Measurements from ENCODE around the gene CSRP1. TPM values are rescaled to one million over a fixed set of nuclear protein-coding genes. Genes with fewer than 3 reads are reported as not detected.

CSRP1 gene
- 205 and 252 TPM in 2 replicates for total RNA-seq

DNA sequence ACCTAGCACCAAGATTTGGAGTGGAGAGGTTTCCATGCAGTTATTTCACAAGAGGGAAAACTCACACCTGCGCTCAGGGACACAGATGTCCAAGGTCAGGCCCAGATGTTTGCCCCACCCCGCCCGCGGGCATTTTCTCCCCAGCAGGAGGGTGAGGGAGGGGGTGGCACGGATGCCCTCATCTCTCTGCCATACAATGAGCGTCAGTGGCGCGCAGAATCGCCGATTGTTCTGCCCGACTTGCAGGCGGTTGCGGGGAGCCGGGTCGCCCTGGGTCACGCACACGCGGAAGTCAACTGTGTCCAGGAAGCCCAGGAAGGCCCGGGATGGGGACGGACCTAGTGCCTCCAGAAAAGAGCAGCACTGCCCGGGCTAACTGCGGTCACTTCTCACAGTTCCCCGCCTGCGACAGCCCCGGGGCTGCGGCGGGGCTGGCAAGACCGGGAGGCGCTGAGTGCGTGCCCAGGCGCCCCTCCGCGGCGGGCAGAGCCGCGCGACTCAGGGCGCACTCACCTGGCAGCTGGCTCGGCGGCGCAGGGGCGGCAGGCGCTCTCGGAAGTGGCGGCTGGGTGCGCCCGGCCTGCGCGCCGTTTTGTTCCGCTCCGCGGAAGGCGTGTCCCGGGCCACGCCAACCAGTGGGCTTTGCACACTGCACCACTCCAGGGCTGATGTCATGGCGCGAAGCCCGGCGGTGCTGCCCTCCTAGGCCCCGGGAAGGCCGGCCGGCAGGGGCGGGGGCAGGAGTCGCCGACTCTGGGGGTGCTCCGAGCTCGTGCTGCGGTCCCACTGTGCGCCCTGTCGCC, at the start of gene CSRP1:
Gene CSRP1, minus strand, starts transcription at position 567 of the 803 bp plus-strand sequence. CDS start 10,820 bp downstream, outside the sequence.

DNA sequence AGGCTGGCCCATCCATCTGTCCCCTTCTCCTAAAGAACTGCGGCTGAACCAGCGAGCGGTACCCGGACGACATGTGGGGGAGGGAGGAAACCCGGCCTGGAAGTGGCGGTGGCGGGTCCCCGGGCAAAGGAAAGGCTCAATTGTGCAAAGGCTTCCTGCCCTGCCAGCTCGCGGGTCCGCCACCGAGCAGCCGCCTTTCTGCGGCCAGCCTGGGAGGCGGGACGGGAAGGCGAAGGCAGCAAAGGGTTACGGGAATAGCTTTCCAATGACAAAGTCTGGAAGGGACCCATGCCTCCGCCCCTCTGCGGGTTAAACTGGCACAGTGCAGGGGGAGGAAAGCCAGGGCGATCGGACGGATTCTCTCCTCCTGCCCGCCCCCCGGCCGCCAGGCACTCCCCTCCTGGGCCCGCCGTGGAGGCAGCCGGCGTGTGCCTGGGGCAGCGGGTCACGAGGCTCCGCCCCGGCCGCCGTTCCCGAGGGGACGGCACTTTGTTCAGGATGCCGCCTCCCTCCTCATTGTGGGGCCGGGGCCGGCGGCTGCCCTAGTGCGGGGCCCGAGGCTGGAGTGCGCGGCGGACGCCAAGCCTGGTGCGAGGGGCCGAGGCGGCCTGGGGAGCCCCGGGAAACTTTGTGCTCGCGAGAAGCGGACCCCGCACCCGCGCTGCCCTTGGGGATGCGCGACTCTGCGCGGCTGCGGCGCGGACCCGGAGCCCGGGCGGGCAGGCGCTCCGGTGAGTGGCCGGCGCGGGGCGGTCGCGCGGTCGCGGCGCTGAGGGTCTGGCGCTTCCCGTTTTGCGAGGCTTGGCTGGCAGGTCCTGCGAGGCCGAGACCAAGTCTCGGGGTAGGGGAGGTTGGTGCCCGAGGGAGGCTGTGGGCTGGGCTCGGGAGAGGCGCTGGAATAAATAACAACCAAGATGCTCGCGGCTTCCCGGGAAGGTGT, 32.0 kb upstream of the CSRP1 start, which contains the start of gene NAV1:
Gene NAV1, plus strand, starts transcription at position 516 of the 940 bp plus-strand sequence. CDS start 83,758 bp downstream, outside the sequence.

DNA sequence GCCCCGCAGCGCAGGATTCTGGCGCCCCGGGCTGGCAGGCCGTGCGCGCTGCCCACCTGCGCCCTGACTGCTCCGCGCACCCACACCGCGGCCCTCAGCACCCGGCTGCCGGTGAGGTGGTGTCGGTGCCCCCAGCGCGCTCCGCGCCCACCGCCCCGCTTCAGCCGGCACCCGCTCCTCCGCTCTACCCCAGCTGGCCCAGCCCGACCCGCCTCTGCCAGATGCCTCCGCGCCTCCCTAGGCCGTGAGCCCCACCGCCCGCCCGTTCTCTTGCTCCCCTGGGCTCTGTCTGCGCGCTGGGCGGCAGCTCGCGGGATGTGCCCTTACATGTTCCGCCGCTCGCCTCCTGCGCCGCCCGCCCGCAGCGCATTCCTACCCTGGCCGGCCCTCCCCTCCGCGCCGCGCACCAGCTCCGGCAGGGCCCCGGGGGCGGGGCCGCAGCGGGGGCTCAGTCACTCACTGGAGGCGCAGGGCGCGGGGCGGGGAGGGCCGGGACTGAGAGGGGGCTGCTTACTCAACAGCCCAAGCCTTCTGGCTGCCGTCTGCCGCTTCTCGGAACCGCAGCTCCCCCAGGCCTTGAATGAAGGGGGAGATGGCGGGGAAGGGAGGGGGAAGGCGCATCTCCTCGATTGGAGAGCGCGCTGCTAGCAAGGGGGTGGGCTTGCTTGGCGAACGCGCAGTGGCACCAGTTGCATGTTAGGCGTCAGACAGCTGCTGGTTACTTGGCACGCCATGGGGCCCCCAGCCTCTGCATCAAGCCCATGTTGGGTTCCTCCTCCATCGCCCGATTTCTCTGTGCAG, 37.9 kb downstream of the CSRP1 start, which contains the start of gene PHLDA3:
Gene PHLDA3, minus strand, starts transcription at position 345 of the 801 bp plus-strand sequence. CDS start 402 bp downstream, outside the sequence.

Other genes starting within 250 kb of the CSRP1 start
- 241 and 397 TPM in 2 replicates for gene PKP1, start 223.6 kb downstream of the CSRP1 start, total RNA-seq
- 0.68 and 1.3 TPM in 2 replicates for gene TNNT2, start 129.4 kb downstream of the CSRP1 start, total RNA-seq
- 155 and 157 TPM in 2 replicates for gene LAD1, start 107.8 kb downstream of the CSRP1 start, total RNA-seq
- gene TNNI1, start 85.4 kb downstream of the CSRP1 start, total RNA-seq, result not detected in 2 replicates
- 215 and 334 TPM in 2 replicates for gene PHLDA3, start 37.9 kb downstream of the CSRP1 start, total RNA-seq
- 2.4 and 9.1 TPM in 2 replicates for gene NAV1, start 32.0 kb upstream of the CSRP1 start, total RNA-seq